ENCODE measurements around the gene GMPPB.

DNA sequence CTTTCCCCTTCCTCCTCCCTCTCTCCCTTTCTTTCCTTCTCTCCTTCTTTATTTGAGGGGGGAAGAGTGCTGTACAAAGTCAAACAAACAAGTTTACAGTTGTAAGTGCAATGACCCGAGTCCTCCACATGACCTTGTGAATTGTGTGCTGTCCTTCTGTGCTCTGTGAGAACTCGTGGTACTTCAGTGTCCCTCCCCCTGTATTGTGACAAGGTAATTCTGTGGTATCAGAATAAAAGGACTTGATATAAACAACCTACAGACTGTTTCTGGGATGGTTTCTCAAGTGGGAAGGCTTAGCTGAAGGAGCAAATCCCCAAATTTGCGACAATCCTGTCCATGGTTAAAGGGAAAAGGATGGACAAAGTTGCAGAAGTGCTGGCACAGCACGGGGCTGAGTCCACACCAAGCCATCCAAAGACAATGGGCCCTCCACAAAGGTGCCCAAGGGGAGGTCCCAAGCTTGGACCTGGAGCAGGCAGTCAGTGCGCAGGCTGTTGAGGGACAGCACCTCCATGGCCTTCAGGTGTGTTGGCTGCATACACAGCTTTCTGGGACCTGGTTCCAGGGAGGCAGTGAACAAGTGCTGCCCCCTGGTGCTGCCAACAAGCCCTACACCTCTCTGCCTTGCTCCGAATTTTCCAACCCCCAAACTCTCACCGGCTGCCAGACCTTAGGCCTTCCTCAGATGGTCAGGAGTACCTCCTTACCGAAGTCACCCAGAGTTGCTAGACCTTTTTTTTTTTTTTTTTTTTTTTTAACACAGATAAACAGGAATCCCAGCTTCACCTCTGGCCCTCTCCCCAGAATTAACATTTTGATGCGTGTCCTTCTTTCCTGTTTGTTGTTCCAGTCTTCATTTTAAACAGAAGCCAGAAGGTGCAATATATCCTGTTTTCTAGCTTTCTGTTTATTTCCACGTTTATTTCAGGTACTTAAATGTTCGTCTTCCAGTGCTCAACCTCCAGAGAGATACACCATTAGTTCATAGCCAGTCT, 52.2 kb downstream of the GMPPB start:
- TF ChIP-seq, protein P1, sequence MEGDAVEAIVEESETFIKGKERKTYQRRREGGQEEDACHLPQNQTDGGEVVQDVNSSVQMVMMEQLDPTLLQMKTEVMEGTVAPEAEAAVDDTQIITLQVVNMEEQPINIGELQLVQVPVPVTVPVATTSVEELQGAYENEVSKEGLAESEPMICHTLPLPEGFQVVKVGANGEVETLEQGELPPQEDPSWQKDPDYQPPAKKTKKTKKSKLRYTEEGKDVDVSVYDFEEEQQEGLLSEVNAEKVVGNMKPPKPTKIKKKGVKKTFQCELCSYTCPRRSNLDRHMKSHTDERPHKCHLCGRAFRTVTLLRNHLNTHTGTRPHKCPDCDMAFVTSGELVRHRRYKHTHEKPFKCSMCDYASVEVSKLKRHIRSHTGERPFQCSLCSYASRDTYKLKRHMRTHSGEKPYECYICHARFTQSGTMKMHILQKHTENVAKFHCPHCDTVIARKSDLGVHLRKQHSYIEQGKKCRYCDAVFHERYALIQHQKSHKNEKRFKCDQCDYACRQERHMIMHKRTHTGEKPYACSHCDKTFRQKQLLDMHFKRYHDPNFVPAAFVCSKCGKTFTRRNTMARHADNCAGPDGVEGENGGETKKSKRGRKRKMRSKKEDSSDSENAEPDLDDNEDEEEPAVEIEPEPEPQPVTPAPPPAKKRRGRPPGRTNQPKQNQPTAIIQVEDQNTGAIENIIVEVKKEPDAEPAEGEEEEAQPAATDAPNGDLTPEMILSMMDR (conservative IDR thresholded peaks at IDR 0.05 in 1 of 2, IDR thresholded peaks at IDR 0.05 in 1 of 2; ENCODE audit: extremely low read depth in 1 of 2, insufficient read depth in 1 of 2, low read depth in 1 of 2, low read length in 2 of 2) = peak; percentile 91 to 92
- TF ChIP-seq EZH2 (IDR thresholded peaks at IDR 0.05; ENCODE audit: borderline replicate concordance, low read length) = no peak
